ENCODE data around the gene EEFSEC.

Gene EEFSEC

DNA sequence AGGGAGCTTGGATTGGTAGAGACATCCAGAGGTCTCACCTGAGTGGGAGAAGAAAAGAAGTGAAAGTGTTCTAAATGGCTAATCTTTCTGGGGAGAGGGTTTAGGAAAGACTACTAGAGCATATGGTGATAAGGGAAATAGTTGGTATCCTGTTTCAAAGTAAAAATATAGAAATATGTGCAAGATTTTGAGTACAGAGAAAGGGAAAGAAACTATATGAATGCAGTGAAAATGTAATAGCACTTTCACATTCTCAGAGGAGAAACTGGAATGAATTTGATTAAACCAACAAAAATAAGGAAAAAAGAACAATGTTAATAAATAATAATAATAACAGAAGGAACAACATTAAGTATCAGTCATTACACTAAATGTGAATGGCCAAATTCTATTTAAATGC lies 194.0 kb downstream of the EEFSEC start:
- Histone ChIP-seq H3K79me2 (ENCODE audit: control insufficient read depth, insufficient read depth, low read length, unreplicated experiment) (no peaks in the 10 kb centered on the region), H3K27me3 (ENCODE audit: insufficient read depth, low read length) (no peaks in the 10 kb centered on the region), H3K4me3 (ENCODE audit: low read depth, low read length) (no peak overlapping the region), H3K27ac (ENCODE audit: low read depth, low read length) (no peak overlapping the region), H3K4me1 (ENCODE audit: control insufficient read depth, insufficient read depth, low read length, unreplicated experiment) (peaks cover 12% of the 10 kb centered on the region), H3K36me3 (ENCODE audit: insufficient read depth, low read length) (no peaks in the 10 kb centered on the region), H2AFZ (ENCODE audit: low read length, unreplicated experiment) (no peak overlapping the region)

DNA sequence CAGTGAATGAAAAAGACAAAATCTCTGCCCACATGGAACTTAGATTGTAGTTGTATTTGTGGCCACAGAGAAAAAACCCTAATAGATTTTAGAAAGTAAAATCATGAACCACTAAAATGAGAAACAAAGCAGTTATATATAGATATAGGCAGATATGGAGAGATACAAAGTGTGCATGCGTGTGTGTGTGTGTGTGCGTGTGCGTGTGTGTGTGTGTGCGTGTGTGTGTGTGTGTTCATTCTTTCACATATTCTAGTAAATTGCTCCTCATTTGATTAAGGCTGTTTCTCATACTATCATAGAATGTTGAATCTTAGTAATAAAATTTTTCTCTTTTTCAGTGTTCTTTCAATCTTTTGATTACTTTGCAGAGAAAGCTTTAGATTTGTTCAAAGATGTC lies 194.8 kb downstream of the EEFSEC start:
- Histone ChIP-seq H3K36me3 (ENCODE audit: insufficient read depth, low read length) (no peaks in the 10 kb centered on the region), H3K4me3 (ENCODE audit: low read depth, low read length) (no peak overlapping the region), H3K27me3 (ENCODE audit: insufficient read depth, low read length) (no peaks in the 10 kb centered on the region), H3K79me2 (ENCODE audit: control insufficient read depth, insufficient read depth, low read length, unreplicated experiment) (no peaks in the 10 kb centered on the region), H2AFZ (ENCODE audit: low read length, unreplicated experiment) (no peak overlapping the region), H3K4me1 (ENCODE audit: control insufficient read depth, insufficient read depth, low read length, unreplicated experiment) (peaks cover 9% of the 10 kb centered on the region), H3K27ac (ENCODE audit: low read depth, low read length) (no peak overlapping the region)

DNA sequence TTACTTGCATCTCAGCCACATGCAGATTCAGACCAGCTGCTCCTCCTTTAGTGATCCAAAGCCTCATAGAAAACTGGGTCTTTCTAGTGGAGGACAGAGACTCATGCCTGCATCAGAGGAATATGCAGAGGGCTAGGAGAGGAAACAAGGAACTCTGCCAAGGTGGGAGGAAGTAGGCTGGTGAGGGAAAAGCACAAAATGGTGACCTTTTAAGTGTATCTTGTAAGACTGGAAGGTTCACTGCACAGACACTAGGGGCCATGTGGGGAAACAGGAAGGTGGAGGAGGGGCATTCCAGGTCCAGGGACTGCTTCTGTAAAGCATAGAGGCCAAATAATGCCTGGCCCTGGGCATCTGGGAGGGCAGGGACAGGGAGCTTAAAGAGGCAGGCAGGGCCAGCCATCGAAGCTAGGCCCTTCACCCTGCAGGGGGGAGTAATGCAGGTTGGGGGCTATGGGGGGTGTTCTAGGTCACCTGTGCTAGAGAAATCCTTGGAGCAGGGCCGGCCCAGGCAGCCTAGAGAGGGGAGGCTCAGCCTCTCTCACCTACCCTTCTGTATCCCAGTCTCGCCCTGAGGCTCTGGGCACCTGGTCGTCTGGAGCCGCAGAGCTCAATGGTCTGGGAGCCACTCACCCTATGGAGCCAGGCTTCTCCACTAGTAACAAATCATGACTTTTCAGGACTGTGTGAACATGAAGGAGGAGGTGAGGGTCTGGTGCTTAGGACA lies 195.7 kb downstream of the EEFSEC start:
- Histone ChIP-seq H3K27ac (ENCODE audit: low read depth, low read length) (no peak overlapping the region), H3K27me3 (ENCODE audit: insufficient read depth, low read length) (no peaks in the 10 kb centered on the region), H3K79me2 (ENCODE audit: control insufficient read depth, insufficient read depth, low read length, unreplicated experiment) (no peaks in the 10 kb centered on the region), H3K36me3 (ENCODE audit: insufficient read depth, low read length) (no peaks in the 10 kb centered on the region), H3K4me3 (ENCODE audit: low read depth, low read length) (no peak overlapping the region), H2AFZ (ENCODE audit: low read length, unreplicated experiment) (no peak overlapping the region), H3K4me1 (ENCODE audit: control insufficient read depth, insufficient read depth, low read length, unreplicated experiment) (no peaks in the 10 kb centered on the region)

DNA sequence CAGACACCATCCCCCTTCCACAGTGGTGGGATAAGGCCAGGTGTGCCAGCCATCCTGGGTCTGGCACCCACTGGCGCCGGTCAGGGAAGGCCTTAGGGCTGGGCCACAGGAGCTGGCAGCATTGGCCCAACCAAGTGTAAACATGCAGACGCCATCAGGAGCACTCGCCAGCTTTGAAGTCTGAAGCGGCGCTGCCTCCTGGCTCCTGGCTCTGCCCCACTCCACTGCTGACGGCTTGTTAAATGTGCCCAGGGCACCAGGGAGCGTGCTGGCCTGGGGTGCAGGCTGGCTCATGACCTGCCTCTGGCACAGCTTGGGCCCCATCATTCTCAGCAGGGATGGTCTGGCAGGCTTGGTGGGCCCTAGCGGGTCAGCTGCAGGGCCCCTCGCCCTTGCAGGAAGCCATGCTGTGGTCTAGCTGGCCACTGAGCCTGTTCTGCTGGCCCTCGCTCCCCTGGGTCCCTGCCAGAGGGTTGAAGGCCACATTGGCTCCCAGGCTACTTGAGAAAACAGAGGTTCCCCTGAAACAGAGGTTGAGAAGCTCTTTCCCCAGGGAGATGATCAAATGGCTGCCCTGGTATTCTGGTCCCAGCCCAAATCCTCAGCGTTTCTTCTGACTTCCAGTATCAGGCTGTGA lies 196.8 kb downstream of the EEFSEC start:
- Histone ChIP-seq H3K27me3 (ENCODE audit: insufficient read depth, low read length) (no peaks in the 10 kb centered on the region), H3K4me1 (ENCODE audit: control insufficient read depth, insufficient read depth, low read length, unreplicated experiment) (no peaks in the 10 kb centered on the region), H3K79me2 (ENCODE audit: control insufficient read depth, insufficient read depth, low read length, unreplicated experiment) (no peaks in the 10 kb centered on the region), H3K27ac (ENCODE audit: low read depth, low read length) (no peak overlapping the region), H3K36me3 (ENCODE audit: insufficient read depth, low read length) (no peaks in the 10 kb centered on the region), H2AFZ (ENCODE audit: low read length, unreplicated experiment) (no peak overlapping the region), H3K4me3 (ENCODE audit: low read depth, low read length) (no peak overlapping the region)

DNA sequence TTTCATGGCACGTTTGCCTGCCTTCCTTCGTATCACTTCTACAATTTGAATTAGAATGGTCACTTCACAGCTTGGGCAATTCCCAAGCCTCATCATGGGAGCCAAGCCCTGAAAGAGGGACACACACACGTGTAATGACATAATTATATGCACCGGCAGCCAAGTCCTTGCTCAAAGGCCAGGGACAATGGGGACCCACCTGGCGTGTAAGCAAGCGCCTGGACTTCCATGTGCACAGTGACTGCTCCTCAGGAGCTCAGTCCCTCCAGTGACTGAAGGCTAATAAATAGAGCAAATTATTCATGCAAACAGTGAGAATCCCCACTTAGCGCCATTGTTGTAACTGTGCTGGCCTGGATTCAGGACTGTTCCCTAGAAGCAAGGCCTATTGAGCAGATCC lies 198.3 kb downstream of the EEFSEC start:
- no peaks in the 10 kb centered on the region for H3K79me2 ChIP-seq (ENCODE audit: control insufficient read depth, insufficient read depth, low read length, unreplicated experiment)
- no peaks in the 10 kb centered on the region for H3K4me1 ChIP-seq (ENCODE audit: control insufficient read depth, insufficient read depth, low read length, unreplicated experiment)
- H3K4me3 ChIP-seq (ENCODE audit: low read depth, low read length), result no peak overlapping the region
- no peaks in the 10 kb centered on the region for H3K27me3 ChIP-seq (ENCODE audit: insufficient read depth, low read length)
- H2AFZ ChIP-seq (ENCODE audit: low read length, unreplicated experiment), result no peak overlapping the region
- no peaks in the 10 kb centered on the region for H3K36me3 ChIP-seq (ENCODE audit: insufficient read depth, low read length)
- H3K27ac ChIP-seq (ENCODE audit: low read depth, low read length), result no peak overlapping the region

DNA sequence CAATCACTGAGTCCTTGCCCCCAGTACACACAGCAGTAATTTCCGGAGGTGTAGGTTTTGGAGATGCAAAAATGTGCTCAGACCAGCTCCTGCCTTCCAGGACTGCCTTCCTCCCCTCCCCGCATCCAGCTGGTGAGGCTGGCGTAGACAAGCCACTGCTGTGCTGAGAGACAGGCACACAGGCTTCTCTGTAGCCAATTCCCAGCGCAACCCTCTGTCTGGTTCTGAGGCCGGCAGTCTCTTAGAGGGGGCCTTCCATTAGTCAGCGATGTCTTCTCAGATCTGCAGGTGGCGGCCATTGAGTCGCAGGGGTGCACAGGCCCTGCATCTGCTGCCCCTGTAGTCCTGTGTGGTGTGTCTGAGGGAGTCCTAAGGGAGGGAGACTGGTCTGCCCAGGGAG lies 199.0 kb downstream of the EEFSEC start:
- Histone ChIP-seq H3K4me3 (ENCODE audit: low read depth, low read length) (no peak overlapping the region), H3K27me3 (ENCODE audit: insufficient read depth, low read length) (no peaks in the 10 kb centered on the region), H3K27ac (ENCODE audit: low read depth, low read length) (no peak overlapping the region), H3K79me2 (ENCODE audit: control insufficient read depth, insufficient read depth, low read length, unreplicated experiment) (no peaks in the 10 kb centered on the region), H3K4me1 (ENCODE audit: control insufficient read depth, insufficient read depth, low read length, unreplicated experiment) (no peaks in the 10 kb centered on the region), H3K36me3 (ENCODE audit: insufficient read depth, low read length) (no peaks in the 10 kb centered on the region), H2AFZ (ENCODE audit: low read length, unreplicated experiment) (no peak overlapping the region)

DNA sequence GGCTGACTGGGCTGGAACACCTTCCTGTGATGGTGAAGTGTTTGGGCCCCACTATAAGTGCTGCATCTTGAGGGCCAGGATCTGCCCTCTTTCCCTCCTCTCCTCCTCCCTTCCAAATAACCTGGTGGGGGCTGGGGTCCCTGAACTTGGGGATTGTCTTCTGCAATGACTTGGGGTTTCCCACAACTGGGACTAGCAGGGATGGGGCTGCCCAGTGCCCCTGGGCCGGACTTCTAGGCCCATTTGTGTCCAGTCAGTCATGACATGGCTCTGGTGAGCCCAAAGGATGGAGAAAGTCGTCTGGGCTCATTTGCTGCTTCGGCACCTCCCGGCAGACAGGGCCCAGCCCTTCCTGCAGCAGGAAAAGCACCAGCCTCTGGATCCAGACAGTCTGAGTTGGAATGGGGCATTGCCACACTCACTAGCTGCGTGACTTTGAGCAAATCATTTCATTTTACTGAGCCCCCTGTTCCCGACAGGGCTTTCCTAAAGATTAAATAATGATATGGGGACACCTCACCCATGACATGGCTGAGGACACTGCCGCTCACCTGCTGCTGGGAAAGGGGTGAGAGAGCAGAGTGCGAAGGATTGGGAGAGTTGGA lies 200.2 kb downstream of the EEFSEC start:
- Histone ChIP-seq H3K27ac (ENCODE audit: low read depth, low read length) (no peak overlapping the region), H3K4me3 (ENCODE audit: low read depth, low read length) (no peak overlapping the region), H3K79me2 (ENCODE audit: control insufficient read depth, insufficient read depth, low read length, unreplicated experiment) (no peaks in the 10 kb centered on the region), H2AFZ (ENCODE audit: low read length, unreplicated experiment) (no peak overlapping the region), H3K36me3 (ENCODE audit: insufficient read depth, low read length) (no peaks in the 10 kb centered on the region), H3K4me1 (ENCODE audit: control insufficient read depth, insufficient read depth, low read length, unreplicated experiment) (no peaks in the 10 kb centered on the region), H3K27me3 (ENCODE audit: insufficient read depth, low read length) (no peaks in the 10 kb centered on the region)

DNA sequence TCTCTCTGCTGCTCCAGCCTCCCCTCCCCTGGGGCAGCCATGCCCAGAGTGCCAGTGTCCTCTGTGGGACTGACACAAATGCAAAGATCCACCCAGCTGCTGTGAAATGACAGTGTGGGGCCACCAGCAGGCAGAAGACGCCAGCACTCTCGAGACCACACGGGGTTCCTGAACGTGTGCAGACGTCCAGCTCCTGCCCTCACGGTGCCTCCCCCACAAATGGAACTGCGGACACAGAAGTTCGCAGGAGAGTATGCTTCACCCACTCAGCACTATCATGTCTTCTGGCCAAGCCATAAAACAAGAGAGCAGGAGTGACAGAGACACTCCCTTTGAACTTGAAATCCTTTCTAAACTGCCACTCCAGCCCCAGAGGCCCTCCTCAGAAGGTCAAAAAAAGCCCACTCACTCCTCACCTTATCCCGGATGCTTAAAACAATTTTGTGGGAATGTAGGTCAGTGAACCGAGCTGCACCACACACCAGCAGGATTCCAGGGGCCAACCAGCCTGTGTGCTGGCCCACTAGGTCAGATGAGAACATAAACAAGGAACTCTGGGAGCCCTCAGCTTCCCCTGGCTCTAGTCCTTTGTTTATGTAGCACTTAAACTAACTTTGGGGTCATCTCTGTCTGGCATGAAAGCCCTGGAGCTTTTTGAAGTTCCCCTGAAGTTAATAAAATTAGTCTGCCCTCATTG lies 200.9 kb downstream of the EEFSEC start:
- no peak overlapping the region for H3K27ac ChIP-seq (ENCODE audit: low read depth, low read length)
- H3K4me1 ChIP-seq (ENCODE audit: control insufficient read depth, insufficient read depth, low read length, unreplicated experiment), result no peaks in the 10 kb centered on the region
- H3K36me3 ChIP-seq (ENCODE audit: insufficient read depth, low read length), result no peaks in the 10 kb centered on the region
- no peak overlapping the region for H2AFZ ChIP-seq (ENCODE audit: low read length, unreplicated experiment)
- no peak overlapping the region for H3K4me3 ChIP-seq (ENCODE audit: low read depth, low read length)
- H3K27me3 ChIP-seq (ENCODE audit: insufficient read depth, low read length), result no peaks in the 10 kb centered on the region
- no peaks in the 10 kb centered on the region for H3K79me2 ChIP-seq (ENCODE audit: control insufficient read depth, insufficient read depth, low read length, unreplicated experiment)

DNA sequence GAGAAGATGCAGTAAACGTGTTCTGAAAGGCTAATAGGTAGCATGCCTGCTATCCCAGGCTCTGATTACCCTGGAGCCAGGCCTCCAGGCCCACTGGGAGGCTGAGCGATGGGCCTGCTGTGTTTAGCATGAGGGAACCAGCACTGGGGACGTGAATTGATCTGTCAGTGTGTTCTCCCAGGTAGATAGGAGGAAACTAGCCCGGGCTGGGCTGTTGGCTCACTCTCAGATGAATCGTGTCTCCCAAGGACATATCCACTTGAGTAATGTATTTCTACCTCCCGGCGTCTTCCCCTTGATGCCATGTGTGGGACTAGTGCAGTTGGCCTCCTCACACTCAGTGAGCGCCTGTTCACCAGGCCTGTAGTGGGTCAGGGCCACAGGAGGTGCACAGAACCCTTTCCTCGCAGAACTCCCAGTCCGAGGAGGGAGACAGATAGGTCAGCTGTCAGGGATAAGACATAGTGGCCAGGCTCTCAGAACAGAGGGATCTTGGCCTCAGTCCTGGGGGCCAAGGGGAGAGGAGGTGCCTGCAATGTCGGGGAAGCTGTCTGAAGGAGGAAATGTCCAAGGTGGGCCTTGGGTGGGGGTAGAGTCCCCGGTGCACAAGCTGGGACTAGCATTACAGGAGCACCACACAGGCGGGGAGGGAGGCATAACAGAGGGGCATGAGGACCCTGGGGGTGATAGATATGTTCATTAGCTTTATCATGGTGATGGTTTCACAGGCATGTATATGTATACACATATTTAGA lies 201.7 kb downstream of the EEFSEC start:
- peaks cover 4% of the 10 kb centered on the region for H3K4me1 ChIP-seq (ENCODE audit: control insufficient read depth, insufficient read depth, low read length, unreplicated experiment)
- no peak overlapping the region for H3K4me3 ChIP-seq (ENCODE audit: low read depth, low read length)
- H3K79me2 ChIP-seq (ENCODE audit: control insufficient read depth, insufficient read depth, low read length, unreplicated experiment), result no peaks in the 10 kb centered on the region
- no peaks in the 10 kb centered on the region for H3K27me3 ChIP-seq (ENCODE audit: insufficient read depth, low read length)
- no peak overlapping the region for H2AFZ ChIP-seq (ENCODE audit: low read length, unreplicated experiment)
- H3K36me3 ChIP-seq (ENCODE audit: insufficient read depth, low read length), result no peaks in the 10 kb centered on the region
- no peak overlapping the region for H3K27ac ChIP-seq (ENCODE audit: low read depth, low read length)

DNA sequence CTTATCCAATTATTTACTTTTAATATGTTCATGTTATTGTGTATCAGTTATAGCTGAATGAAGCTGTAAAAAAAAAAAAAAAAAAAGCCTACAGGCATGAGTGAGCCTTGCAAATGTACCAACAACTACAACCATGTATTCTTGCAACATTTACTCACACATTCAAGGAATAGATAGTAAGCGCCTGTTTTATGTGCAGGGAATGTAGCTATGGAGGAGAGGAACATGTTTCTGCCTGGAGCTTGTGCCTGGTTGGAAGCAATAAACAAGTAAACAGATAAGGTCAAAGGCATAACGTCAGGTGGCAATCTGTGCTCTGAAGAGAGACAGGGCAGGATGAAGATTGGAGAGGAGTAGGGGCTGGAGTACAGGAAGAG lies 202.2 kb downstream of the EEFSEC start:
- Histone ChIP-seq H2AFZ (ENCODE audit: low read length, unreplicated experiment) (no peak overlapping the region), H3K4me1 (ENCODE audit: control insufficient read depth, insufficient read depth, low read length, unreplicated experiment) (peaks cover 9% of the 10 kb centered on the region), H3K79me2 (ENCODE audit: control insufficient read depth, insufficient read depth, low read length, unreplicated experiment) (no peaks in the 10 kb centered on the region), H3K27ac (ENCODE audit: low read depth, low read length) (no peak overlapping the region), H3K27me3 (ENCODE audit: insufficient read depth, low read length) (no peaks in the 10 kb centered on the region), H3K4me3 (ENCODE audit: low read depth, low read length) (no peak overlapping the region), H3K36me3 (ENCODE audit: insufficient read depth, low read length) (no peaks in the 10 kb centered on the region)

Measured in ACC112 (cell line).